Measurements from ENCODE around the gene PARD3B. TPM values are rescaled to one million over a fixed set of nuclear protein-coding genes. Genes with fewer than 3 reads are reported as not detected.

The PARD3B gene
- total RNA-seq, 1 donor from 2014 or later: not detected

DNA sequence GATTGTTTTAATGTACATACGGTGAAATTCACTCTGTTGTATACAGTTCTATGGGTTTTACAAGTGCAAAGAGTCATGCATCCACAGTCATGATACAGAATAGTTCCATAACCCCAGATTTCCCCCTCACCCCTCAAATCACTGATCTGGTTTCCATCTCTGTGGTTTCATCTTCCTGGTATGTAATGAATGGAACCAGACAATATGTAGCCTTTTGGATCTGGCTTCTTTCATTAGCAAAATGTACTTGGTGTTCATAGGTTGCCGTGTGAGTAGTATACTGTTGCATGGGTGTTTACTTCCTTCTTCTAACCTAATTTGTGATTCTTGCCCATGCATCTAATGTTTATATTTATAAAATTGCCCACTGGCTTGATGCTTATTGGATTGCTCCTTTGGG lies 838.3 kb downstream of the PARD3B start:
- Mint-ChIP-seq H3K27ac (no peak overlapping the region), H3K4me1 (no peaks in the 10 kb centered on the region), H3K36me3 (ENCODE audit: low read depth) (no peaks in the 10 kb centered on the region), H3K4me3 (no peak overlapping the region), H3K9me3 (no peaks in the 10 kb centered on the region), H3K27me3 (peaks cover 8% of the 10 kb centered on the region)
- ChIA-PET POLR2A (no interaction called here), CTCF (no interaction called here)
- ATAC-seq (ENCODE audit: low read depth) (no peak), DNase-seq (no peak)
- TF ChIP-seq, protein P1, sequence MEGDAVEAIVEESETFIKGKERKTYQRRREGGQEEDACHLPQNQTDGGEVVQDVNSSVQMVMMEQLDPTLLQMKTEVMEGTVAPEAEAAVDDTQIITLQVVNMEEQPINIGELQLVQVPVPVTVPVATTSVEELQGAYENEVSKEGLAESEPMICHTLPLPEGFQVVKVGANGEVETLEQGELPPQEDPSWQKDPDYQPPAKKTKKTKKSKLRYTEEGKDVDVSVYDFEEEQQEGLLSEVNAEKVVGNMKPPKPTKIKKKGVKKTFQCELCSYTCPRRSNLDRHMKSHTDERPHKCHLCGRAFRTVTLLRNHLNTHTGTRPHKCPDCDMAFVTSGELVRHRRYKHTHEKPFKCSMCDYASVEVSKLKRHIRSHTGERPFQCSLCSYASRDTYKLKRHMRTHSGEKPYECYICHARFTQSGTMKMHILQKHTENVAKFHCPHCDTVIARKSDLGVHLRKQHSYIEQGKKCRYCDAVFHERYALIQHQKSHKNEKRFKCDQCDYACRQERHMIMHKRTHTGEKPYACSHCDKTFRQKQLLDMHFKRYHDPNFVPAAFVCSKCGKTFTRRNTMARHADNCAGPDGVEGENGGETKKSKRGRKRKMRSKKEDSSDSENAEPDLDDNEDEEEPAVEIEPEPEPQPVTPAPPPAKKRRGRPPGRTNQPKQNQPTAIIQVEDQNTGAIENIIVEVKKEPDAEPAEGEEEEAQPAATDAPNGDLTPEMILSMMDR (IDR thresholded peaks at IDR 0.05): no peak
- intact Hi-C loops (cut with micrococcal nuclease): no loop called here

DNA sequence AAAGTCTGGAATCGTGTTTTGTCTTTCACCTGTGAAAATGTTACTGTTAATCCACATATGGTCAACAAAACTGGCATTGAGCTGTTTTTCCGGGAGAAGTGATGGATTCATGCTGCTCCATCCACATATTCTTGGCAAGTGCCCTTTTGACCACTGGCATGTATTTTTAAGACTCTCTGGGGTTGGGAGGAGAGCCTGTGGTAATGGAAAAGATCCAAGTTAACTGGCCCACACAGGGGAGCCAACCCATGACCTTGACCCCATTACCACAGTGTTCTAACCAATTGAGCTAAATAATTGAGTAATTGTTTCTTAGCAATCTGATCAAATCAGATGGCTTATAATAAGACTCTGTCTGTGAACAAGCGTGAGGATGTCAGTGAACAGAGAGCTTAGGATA lies 840.8 kb downstream of the PARD3B start:
- Mint-ChIP-seq H3K27ac (no peak overlapping the region), H3K9me3 (no peaks in the 10 kb centered on the region), H3K27me3 (peaks cover 9% of the 10 kb centered on the region), H3K36me3 (ENCODE audit: low read depth) (no peaks in the 10 kb centered on the region), H3K4me3 (no peak overlapping the region), H3K4me1 (no peaks in the 10 kb centered on the region)
- ATAC-seq (ENCODE audit: low read depth) (no peak), DNase-seq (no peak)
- ChIA-PET CTCF (no interaction called here), POLR2A (no interaction called here)
- TF ChIP-seq, protein P1 (IDR thresholded peaks at IDR 0.05): no peak
- intact Hi-C loops (cut with micrococcal nuclease): no loop called here

DNA sequence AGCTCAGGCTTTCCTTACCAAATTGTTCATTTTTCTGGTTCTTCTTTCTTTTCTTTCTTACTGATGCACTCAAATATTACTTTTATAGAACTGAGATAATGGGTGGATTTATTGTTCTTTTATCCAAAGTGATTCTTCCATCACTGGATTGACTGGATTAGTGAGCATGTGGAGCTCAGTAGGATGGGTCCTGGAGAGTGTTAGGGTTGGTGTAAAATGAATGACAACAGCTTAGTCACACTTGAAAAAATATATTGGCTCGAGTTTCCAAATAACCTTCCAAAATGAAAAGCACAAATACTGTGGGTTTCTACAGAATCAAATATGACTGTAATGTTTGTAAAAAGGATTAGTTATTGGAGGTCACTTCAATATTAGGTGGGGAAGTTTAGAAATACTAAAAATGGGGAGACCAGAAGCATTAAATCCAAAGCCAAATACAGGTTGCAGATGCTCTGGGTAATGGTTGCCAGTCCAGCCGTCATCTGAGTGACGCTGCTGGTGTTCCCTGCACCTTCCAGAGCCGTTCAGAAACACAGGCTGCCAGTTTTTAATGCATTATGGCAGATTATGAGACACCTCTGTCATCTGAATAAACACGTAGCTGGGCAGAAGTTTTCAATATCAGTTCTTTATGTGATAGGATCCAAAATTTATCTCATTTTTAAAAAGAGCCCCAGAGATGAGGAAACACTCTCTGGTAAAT lies 842.2 kb downstream of the PARD3B start:
- H3K4me3 Mint-ChIP-seq: no peak overlapping the region
- H3K27me3 Mint-ChIP-seq: peaks cover 13% of the 10 kb centered on the region
- ChIA-PET POLR2A (no interaction called here), CTCF (no interaction called here)
- no peak for ATAC-seq (ENCODE audit: low read depth)
- no peaks in the 10 kb centered on the region for H3K36me3 Mint-ChIP-seq (ENCODE audit: low read depth)
- TF ChIP-seq, protein P1 (IDR thresholded peaks at IDR 0.05): no peak
- H3K9me3 Mint-ChIP-seq: no peaks in the 10 kb centered on the region
- H3K27ac Mint-ChIP-seq: no peak overlapping the region
- intact Hi-C loops (cut with micrococcal nuclease): no loop called here
- H3K4me1 Mint-ChIP-seq: no peaks in the 10 kb centered on the region
- no peak for DNase-seq

DNA sequence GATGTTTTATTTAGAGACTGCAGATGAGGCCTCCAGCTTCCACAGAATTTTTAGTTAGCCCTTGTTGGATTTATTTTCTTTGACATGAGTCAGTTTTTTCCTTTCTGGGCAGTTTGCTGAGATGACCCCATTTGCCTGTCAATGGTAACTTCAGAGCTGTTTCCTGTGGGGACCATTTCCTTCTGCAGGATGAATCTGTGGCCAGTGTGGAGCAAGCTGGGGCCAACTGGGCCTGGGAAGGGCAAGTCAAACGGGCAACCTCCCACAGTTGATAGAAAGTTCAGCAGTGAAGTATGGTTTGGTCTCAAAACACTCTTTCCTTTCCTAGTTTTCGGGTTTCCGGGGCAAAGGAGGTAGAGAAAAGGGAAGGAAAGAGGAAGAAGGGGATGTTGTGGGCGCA lies 845.6 kb downstream of the PARD3B start:
- Mint-ChIP-seq H3K27ac (no peak overlapping the region), H3K27me3 (peaks cover 13% of the 10 kb centered on the region), H3K4me3 (no peak overlapping the region), H3K36me3 (ENCODE audit: low read depth) (no peaks in the 10 kb centered on the region), H3K4me1 (no peaks in the 10 kb centered on the region), H3K9me3 (no peaks in the 10 kb centered on the region)
- ChIA-PET CTCF (no interaction called here), POLR2A (no interaction called here)
- TF ChIP-seq, protein P1 (IDR thresholded peaks at IDR 0.05): no peak
- intact Hi-C loops (cut with micrococcal nuclease): no loop called here
- DNase-seq (no peak), ATAC-seq (ENCODE audit: low read depth) (no peak)

DNA sequence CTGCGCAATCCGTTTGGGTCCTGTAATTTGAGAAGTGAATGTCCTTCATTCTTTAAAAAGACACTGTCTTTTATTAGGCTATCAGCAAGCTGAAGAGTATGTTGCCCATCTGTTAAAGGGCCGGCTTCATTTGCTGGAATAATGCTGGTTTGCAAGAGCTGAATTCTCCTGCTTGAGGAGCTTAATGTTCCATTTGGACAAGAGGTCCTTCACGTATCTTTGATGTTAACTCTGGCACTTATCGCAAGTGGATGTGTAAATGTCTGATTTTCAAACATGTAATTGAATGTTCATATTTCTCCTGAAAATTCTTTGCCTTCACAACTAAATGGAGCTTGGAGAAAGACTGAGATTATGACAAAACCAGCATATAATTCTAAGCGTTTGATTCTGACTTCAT lies 856.2 kb downstream of the PARD3B start:
- DNase-seq (no peak), ATAC-seq (ENCODE audit: low read depth) (no peak)
- Mint-ChIP-seq H3K4me1 (no peaks in the 10 kb centered on the region), H3K27ac (no peak overlapping the region), H3K27me3 (peaks cover 2% of the 10 kb centered on the region), H3K4me3 (no peak overlapping the region), H3K9me3 (peaks cover 2% of the 10 kb centered on the region), H3K36me3 (ENCODE audit: low read depth) (no peaks in the 10 kb centered on the region)
- ChIA-PET CTCF (no interaction called here), POLR2A (no interaction called here)
- TF ChIP-seq, protein P1 (IDR thresholded peaks at IDR 0.05): no peak
- intact Hi-C loops (cut with micrococcal nuclease): no loop called here

Measured in activated B cell treated with CpG ODN at 0.5 μM for 24 hours (primary cell).